Ascending aorta (tissue), 2 donors: ENCODE measurements around the gene DNAJC4. TPM values are rescaled to one million over a fixed set of nuclear protein-coding genes. Genes with fewer than 3 reads are reported as not detected.

Experiments used
- DNase-seq, 2 donors: peaks; one replicate each; pipeline ENCODE4 v3.0.0-alpha.2; 2019; ENCODE audit warnings: low spot score in 2 of 2
- H3K27ac ChIP-seq, 2 donors: fragments of 200-600 bp; sonication (generic); one replicate each; pipeline ENCODE4 v1.5.1; 2016 to 2017; ENCODE audit warnings: mild to moderate bottlenecking in 1 of 2
- H3K27me3 ChIP-seq: fragments of 200-600 bp; sonication (generic); one replicate; pipeline ENCODE4 v1.5.1; 2017
- H3K36me3 ChIP-seq, 2 donors: fragments of 200-600 bp; sonication (generic); one replicate each; pipeline ENCODE4 v1.5.1; 2016
- H3K4me1 ChIP-seq, 2 donors: fragments of 200-600 bp; sonication (generic); one replicate each; pipeline ENCODE4 v1.5.1; 2016 to 2017; ENCODE audit warnings: mild to moderate bottlenecking in 1 of 2
- H3K4me3 ChIP-seq, 2 donors: fragments of 200-600 bp; sonication (generic); one replicate each; pipeline ENCODE4 v1.5.1; 2016 to 2017; ENCODE audit warnings: mild to moderate bottlenecking in 1 of 2
- H3K9me3 ChIP-seq, 2 donors: fragments of 200-600 bp; sonication (generic); one replicate each; pipeline ENCODE4 v1.5.1; 2016
- CTCF ChIP-seq, 3 experiments: fragments of 200-600 bp in 2 of 3; fragments of 450-650 bp in 1 of 3; sonication (generic) in 2 of 3; IDR thresholded peaks; one replicate each; pipeline ENCODE4 v1.5.1; 2016 to 2019; ENCODE audit warnings: antibody characterized with exemption in 3 of 3, mild to moderate bottlenecking in 1 of 3, moderate library complexity in 1 of 3
- intact Hi-C: fragments of 100-400 bp; cut with DNase I; formaldehyde crosslinking; loops from one replicate; pipeline ENCODE4 v1.15.1; 2023
- total RNA-seq: library from RNA; depleted of rRNA; stranded (reverse); fragments of >200 nt; gene quantifications from one replicate; pipeline ENCODE4 v1.1.0, GENCODE V29; 2016

Gene DNAJC4
- total RNA-seq, 1 donor from 2014 or later = 43.1 TPM

GRCh38 chr11:64268893-64269539 is 38.7 kb downstream of the DNAJC4 start:
- intact Hi-C loops = loop anchor here (1.0 kb wide), 2 partner anchors 18 to 36 kb away; partner anchors contain the start of genes ESRRA and PLCB3
- Histone ChIP-seq H3K36me3 (peaks cover 20 to 32% of the 10 kb centered on the region in 2 donors), H3K9me3 (no peaks in the 10 kb centered on the region), H3K4me3 (peak overlapping the region; percentile 71 to 99), H3K27ac (peak overlapping the region; percentile 90 to 98), H3K27me3 (no peaks in the 10 kb centered on the region), H3K4me1 (peaks cover 17 to 32% of the 10 kb centered on the region in 2 donors)
- peak in 1 of 2 donors; percentile 87 for DNase-seq
- no peak for TF ChIP-seq CTCF (IDR thresholded peaks at IDR 0.05)

GRCh38 chr11:64269540-64270220 is 39.3 kb downstream of the DNAJC4 start:
- intact Hi-C loops = loop anchor here (1.0 kb wide), 5 partner anchors 15 to 48 kb away; partner anchors contain the start of genes BAD, ESRRA, FKBP2 and PLCB3
- DNase-seq = peak; percentile 96 to 99
- no peaks in the 10 kb centered on the region for H3K9me3 ChIP-seq
- peak overlapping the region; percentile 90 to 98 for H3K27ac ChIP-seq
- TF ChIP-seq CTCF (IDR thresholded peaks at IDR 0.05) = peak in 2 of 3 experiments; percentile 15 to 35
- H3K36me3 ChIP-seq = peaks cover 16 to 26% of the 10 kb centered on the region in 2 donors
- peak overlapping the region; percentile 71 to 99 for H3K4me3 ChIP-seq
- H3K4me1 ChIP-seq = peaks cover 17 to 32% of the 10 kb centered on the region in 2 donors
- no peaks in the 10 kb centered on the region for H3K27me3 ChIP-seq

- TF ChIP-seq CTCF (IDR thresholded peaks at IDR 0.05) = no peak
- intact Hi-C loops = no loop called here
- Histone ChIP-seq H3K9me3 (no peaks in the 10 kb centered on the region), H3K4me1 (peaks cover 5 to 9% of the 10 kb centered on the region in 2 donors), H3K27me3 (no peaks in the 10 kb centered on the region), H3K4me3 (no peak overlapping the region), H3K27ac (no peak overlapping the region), H3K36me3 (peaks cover 13 to 34% of the 10 kb centered on the region in 2 donors)
- no peak for DNase-seq
Measured at GRCh38 chr11:64275031-64275800, 44.9 kb downstream of the DNAJC4 start.

- intact Hi-C loops = no loop called here
- H3K9me3 ChIP-seq = no peaks in the 10 kb centered on the region
- H3K36me3 ChIP-seq = peaks cover 13 to 35% of the 10 kb centered on the region in 2 donors
- TF ChIP-seq CTCF (IDR thresholded peaks at IDR 0.05) = no peak
- DNase-seq = no peak
- no peak overlapping the region for H3K27ac ChIP-seq
- H3K27me3 ChIP-seq = no peaks in the 10 kb centered on the region
- no peak overlapping the region for H3K4me3 ChIP-seq
- H3K4me1 ChIP-seq = peaks cover 5 to 9% of the 10 kb centered on the region in 2 donors
Measured at GRCh38 chr11:64275841-64276240, 45.5 kb downstream of the DNAJC4 start.

GRCh38 chr11:64276653-64277431 is 46.5 kb downstream of the DNAJC4 start:
- Histone ChIP-seq H3K27me3 (no peaks in the 10 kb centered on the region), H3K27ac (no peak overlapping the region), H3K9me3 (no peaks in the 10 kb centered on the region), H3K36me3 (peaks cover 13 to 39% of the 10 kb centered on the region in 2 donors), H3K4me1 (peaks cover 1 to 4% of the 10 kb centered on the region in 2 donors), H3K4me3 (no peak overlapping the region)
- intact Hi-C loops = no loop called here
- no peak for DNase-seq
- TF ChIP-seq CTCF (IDR thresholded peaks at IDR 0.05) = no peak
